Loucy (cell line): Measurements from ENCODE around the gene CLDN34.

Source experiments
- H2AFZ ChIP-seq: fragments of 200-600 bp; sonication (generic); 2 replicates; pipeline ENCODE4 v1.6.0; 2016; ENCODE audit warnings: antibody characterized with exemption, mild to moderate bottlenecking, low read length, moderate library complexity
- H3F3A ChIP-seq: fragments of 200-600 bp; 2 replicates; pipeline ENCODE4 v1.6.0; 2016; ENCODE audit warnings: antibody characterized with exemption, low read depth, mild to moderate bottlenecking
- H3K27me3 ChIP-seq: fragments of 200-600 bp; sonication (generic); 2 replicates; pipeline ENCODE4 v1.6.1; 2014; ENCODE audit warnings: low read length, mild to moderate bottlenecking; ENCODE audit not compliant: insufficient read depth, poor library complexity, severe bottlenecking
- H3K36me3 ChIP-seq: fragments of 200-600 bp; sonication (generic); 2 replicates; pipeline ENCODE4 v1.6.1; 2016; ENCODE audit warnings: low read length; ENCODE audit not compliant: insufficient read depth
- H3K4me1 ChIP-seq: fragments of 200-600 bp; sonication (generic); 2 replicates; pipeline ENCODE4 v1.5.1; 2014; ENCODE audit warnings: low read length, mild to moderate bottlenecking; ENCODE audit not compliant: insufficient read depth, poor library complexity, severe bottlenecking
- H3K4me2 ChIP-seq: fragments of 200-600 bp; sonication (generic); 2 replicates; pipeline ENCODE4 v1.6.0; 2014; ENCODE audit warnings: antibody characterized with exemption, low read length, low read depth, mild to moderate bottlenecking; ENCODE audit not compliant: poor library complexity, severe bottlenecking
- H3K4me3 ChIP-seq: fragments of 200-600 bp; sonication (generic); 2 replicates; pipeline ENCODE4 v1.5.1; 2014; ENCODE audit warnings: low read length, mild to moderate bottlenecking, mixed read lengths; ENCODE audit not compliant: poor library complexity, severe bottlenecking
- H3K79me2 ChIP-seq: fragments of 200-600 bp; sonication (generic); 2 replicates; pipeline ENCODE4 v1.6.1; 2014; ENCODE audit warnings: low read length; ENCODE audit not compliant: insufficient read depth
- H3K9ac ChIP-seq: fragments of 200-600 bp; sonication (generic); 2 replicates; pipeline ENCODE4 v1.6.0; 2014; ENCODE audit warnings: mild to moderate bottlenecking, low read depth, low read length, moderate library complexity; ENCODE audit not compliant: poor library complexity, severe bottlenecking
- H3K9me2 ChIP-seq: fragments of 200-600 bp; sonication (generic); replicated peaks from 2 replicates; pipeline ENCODE4 v1.6.1; 2016; ENCODE audit warnings: low read depth, low read length, mixed read lengths
- H3K9me3 ChIP-seq: fragments of 200-600 bp; sonication (generic); 2 replicates; pipeline ENCODE4 v1.6.1; 2014; ENCODE audit warnings: mild to moderate bottlenecking, antibody characterized with exemption, low read length, low read depth; ENCODE audit not compliant: insufficient read depth
- H4K20me1 ChIP-seq: fragments of 200-600 bp; sonication (generic); 2 replicates; pipeline ENCODE4 v1.6.0; 2014; ENCODE audit warnings: antibody characterized with exemption, low read length, mild to moderate bottlenecking; ENCODE audit not compliant: insufficient read depth, poor library complexity, severe bottlenecking
- CTCF ChIP-seq: fragments of 200-600 bp; sonication (generic); conservative IDR thresholded peaks from 2 replicates; pipeline ENCODE4 v1.5.1; 2014; ENCODE audit warnings: mild to moderate bottlenecking, antibody characterized with exemption, low read length
- EZH2phosphoT487 ChIP-seq: fragments of 200-600 bp; IDR thresholded peaks from 2 replicates; pipeline ENCODE4 v1.6.1; 2018; ENCODE audit warnings: antibody characterized with exemption, mild to moderate bottlenecking, moderate library complexity, borderline replicate concordance

The CLDN34 gene

DNA sequence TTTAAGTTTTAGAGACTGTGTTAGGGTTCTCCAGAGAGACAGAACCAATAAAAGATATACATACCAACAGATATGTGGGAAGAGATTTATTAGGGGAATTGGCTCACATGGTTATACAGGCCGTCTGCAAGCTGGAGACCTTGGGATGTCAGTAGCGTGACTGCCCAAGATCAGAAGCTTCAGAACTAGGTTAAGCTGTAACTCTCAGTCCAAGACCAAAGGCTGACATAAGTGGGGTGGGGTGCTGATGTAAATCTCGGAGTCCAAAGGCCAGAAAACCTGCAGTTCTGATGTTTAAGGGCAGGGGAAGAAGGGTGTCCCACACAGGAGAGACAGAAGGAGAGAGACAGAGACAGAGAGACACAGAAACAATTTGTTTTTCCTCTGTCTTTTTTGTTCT lies 10.5 kb downstream of the CLDN34 start:
- TF ChIP-seq CTCF (no peak), EZH2phosphoT487 (no peak)
- H3K36me3 ChIP-seq: no peaks in the 10 kb centered on the region

GRCh38 chrX:9980401-9980800 lies 13.2 kb downstream of the CLDN34 start:
- Histone ChIP-seq H3K9ac (no peak overlapping the region), H3K9me3 (no peaks in the 10 kb centered on the region), H3K4me1 (no peaks in the 10 kb centered on the region), H3K9me2 (no peaks in the 10 kb centered on the region), H2AFZ (no peak overlapping the region), H3K27me3 (no peaks in the 10 kb centered on the region), H3K79me2 (no peaks in the 10 kb centered on the region), H3K4me2 (no peak overlapping the region), H3K4me3 (no peak overlapping the region), H4K20me1 (no peaks in the 10 kb centered on the region), H3K36me3 (no peaks in the 10 kb centered on the region), H3F3A (no peaks in the 10 kb centered on the region)
- no peak for TF ChIP-seq CTCF
- TF ChIP-seq EZH2phosphoT487: no peak

More for the DNA sequence above, 10.5 kb downstream of the CLDN34 start:
- no peak overlapping the region for H2AFZ ChIP-seq
- H3K9ac ChIP-seq: no peak overlapping the region
- no peaks in the 10 kb centered on the region for H3K79me2 ChIP-seq
- no peak overlapping the region for H3K4me3 ChIP-seq
- no peaks in the 10 kb centered on the region for H4K20me1 ChIP-seq
- H3F3A ChIP-seq: no peaks in the 10 kb centered on the region
- no peaks in the 10 kb centered on the region for H3K4me1 ChIP-seq
- no peaks in the 10 kb centered on the region for H3K27me3 ChIP-seq
- H3K4me2 ChIP-seq: no peak overlapping the region
- no peaks in the 10 kb centered on the region for H3K9me3 ChIP-seq
- H3K9me2 ChIP-seq: no peaks in the 10 kb centered on the region

- H3K4me2 ChIP-seq: no peak overlapping the region
- no peak overlapping the region for H3K9ac ChIP-seq
- H3K36me3 ChIP-seq: no peaks in the 10 kb centered on the region
- no peaks in the 10 kb centered on the region for H4K20me1 ChIP-seq
- no peaks in the 10 kb centered on the region for H3K27me3 ChIP-seq
- H3K4me3 ChIP-seq: no peak overlapping the region
- H2AFZ ChIP-seq: no peak overlapping the region
- no peaks in the 10 kb centered on the region for H3K4me1 ChIP-seq
- H3K9me2 ChIP-seq: no peaks in the 10 kb centered on the region
- H3K79me2 ChIP-seq: no peaks in the 10 kb centered on the region
- no peaks in the 10 kb centered on the region for H3K9me3 ChIP-seq
- H3F3A ChIP-seq: no peaks in the 10 kb centered on the region
- TF ChIP-seq EZH2phosphoT487: no peak
- TF ChIP-seq CTCF: no peak
These were observed 13.8 kb downstream of the CLDN34 start for GRCh38 chrX:9980927-9981326.
